OCI-LY7 (cell line): ENCODE data around the gene ABHD1. TPM values are rescaled to one million over a fixed set of nuclear protein-coding genes. Genes with fewer than 3 reads are reported as not detected.

Experiments
- BruUV-seq: library from RNA; stranded (reverse); fragments of 400-500 nt; replicated peaks from 2 replicates; lab custom pipeline; 2021; lab: Mats Ljungman, UMichigan
- CTCF ChIA-PET: fragments of 300-600 bp; sonication (Branson Sonifier 250); formaldehyde crosslinking; loops from one replicate; lab custom pipeline; 2022; ENCODE audit warnings: antibody characterized with exemption; ENCODE audit not compliant: unreplicated experiment; lab: Charles Lee
- POLR2A ChIA-PET: fragments of 300-600 bp; sonication (Branson Sonifier 250); formaldehyde crosslinking; loops from one replicate; lab custom pipeline; 2022; ENCODE audit warnings: antibody characterized with exemption; lab: Charles Lee
- DNase-seq: peaks from one replicate; pipeline ENCODE4 v3.0.0-alpha.2; 2015; ENCODE audit warnings: low spot score
- H2AFZ ChIP-seq: fragments of 200-600 bp; sonication (generic), shearing (Covaris generic); 2 replicates; pipeline ENCODE4 v1.6.1; 2014; ENCODE audit warnings: mild to moderate bottlenecking, antibody characterized with exemption, low read length, moderate library complexity
- H3K27ac ChIP-seq: fragments of 200-600 bp; sonication (generic); 2 replicates; pipeline ENCODE4 v1.5.1; 2014; ENCODE audit warnings: mixed run types, low read depth, mild to moderate bottlenecking, moderate library complexity, low read length, inconsistent platforms; ENCODE audit not compliant: poor library complexity, severe bottlenecking
- H3K36me3 ChIP-seq: fragments of 200-600 bp; sonication (generic); 2 replicates; pipeline ENCODE4 v1.6.1; 2014; ENCODE audit warnings: mild to moderate bottlenecking, antibody characterized with exemption, low read length, moderate library complexity, mixed read lengths; ENCODE audit not compliant: insufficient read depth
- H3K4me1 ChIP-seq: fragments of 200-600 bp; sonication (generic); 2 replicates; pipeline ENCODE4 v1.5.1; 2014; ENCODE audit warnings: mild to moderate bottlenecking, low read length; ENCODE audit not compliant: insufficient read depth, poor library complexity, severe bottlenecking
- H3K4me2 ChIP-seq: fragments of 200-600 bp; sonication (generic); 2 replicates; pipeline ENCODE4 v1.6.1; 2014; ENCODE audit warnings: mild to moderate bottlenecking, low read length
- H3K4me3 ChIP-seq: fragments of 200-600 bp; sonication (generic); 2 replicates; pipeline ENCODE4 v1.5.1; 2014; ENCODE audit warnings: mild to moderate bottlenecking, low read depth, low read length; ENCODE audit not compliant: poor library complexity, severe bottlenecking
- H3K79me2 ChIP-seq: fragments of 200-600 bp; sonication (generic); 2 replicates; pipeline ENCODE4 v1.6.1; 2016; ENCODE audit warnings: low read depth, mild to moderate bottlenecking, low read length, moderate library complexity, mixed read lengths; ENCODE audit not compliant: insufficient read depth
- H3K9me2 ChIP-seq: fragments of 200-600 bp; sonication (generic); 2 replicates; pipeline ENCODE4 v1.6.1; 2016; ENCODE audit warnings: mild to moderate bottlenecking, low read length, mixed read lengths; ENCODE audit not compliant: insufficient read depth
- H3K9me3 ChIP-seq: fragments of 200-600 bp; sonication (generic); 2 replicates; pipeline ENCODE4 v1.6.1; 2014; ENCODE audit warnings: mild to moderate bottlenecking, mixed run types, low read length, mixed read lengths
- H4K20me1 ChIP-seq: fragments of 200-600 bp; sonication (generic); 2 replicates; pipeline ENCODE4 v1.6.1; 2014; ENCODE audit warnings: mild to moderate bottlenecking, antibody characterized with exemption, low read length, moderate library complexity, mixed read lengths; ENCODE audit not compliant: insufficient read depth
- EZH2phosphoT487 ChIP-seq: fragments of 200-600 bp; sonication (generic); IDR thresholded peaks from 2 replicates; pipeline ENCODE4 v1.6.1; 2018; ENCODE audit warnings: low read depth, borderline replicate concordance, mild to moderate bottlenecking, mixed run types, antibody characterized with exemption, low read length, moderate library complexity, mixed read lengths
- intact Hi-C: fragments of 100-400 bp; cut with micrococcal nuclease; formaldehyde crosslinking; loops from one replicate; pipeline ENCODE4 v1.10.0; 2022; ENCODE audit not compliant: unreplicated experiment
- total RNA-seq, 2 experiments: library from RNA; depleted of rRNA in 1 of 2; stranded (reverse); fragments of >200 nt in 1 of 2; shearing (Covaris generic) in 1 of 2; gene quantifications; 2 replicates each; pipeline ENCODE4 v1.2.3, GENCODE V29; 2014 to 2022
- TF ChIP-seq, protein P1 (sequence below): fragments of 200-600 bp; sonication (generic); conservative IDR thresholded peaks from 2 replicates; pipeline ENCODE4 v1.5.1; 2014; ENCODE audit warnings: mild to moderate bottlenecking, antibody characterized with exemption, low read length, moderate library complexity, mixed read lengths

The ABHD1 gene
- total RNA-seq, 2 experiments from 2014 or later, result not detected

DNA sequence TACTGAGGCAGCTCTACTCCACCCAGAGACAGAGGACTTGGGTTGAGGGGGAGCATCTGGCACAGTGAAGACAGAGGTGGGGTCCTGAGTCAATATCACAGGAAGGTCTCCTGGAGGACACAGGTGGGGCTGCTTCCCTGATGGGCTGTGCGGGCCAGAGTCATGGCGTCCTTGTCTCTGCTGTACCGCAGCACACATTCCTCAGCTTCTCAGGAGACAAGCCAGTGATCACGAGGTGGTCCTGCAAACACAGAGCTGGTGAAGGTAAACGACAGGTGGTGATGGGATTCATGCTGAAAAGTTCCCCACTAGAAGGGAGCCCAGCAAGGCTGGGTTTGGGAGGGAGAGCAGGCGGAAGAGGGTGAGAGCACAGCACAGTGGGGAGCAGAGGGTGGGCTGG, 34.9 kb downstream of the ABHD1 start:
- DNase-seq, result no peak
- BruUV-seq, result no TSS peak
- Histone ChIP-seq H3K4me1 (peaks cover 31% of the 10 kb centered on the region), H3K9me3 (peaks cover 13% of the 10 kb centered on the region; the same call in 1 of the 2 replicates), H3K36me3 (peaks cover 5% of the 10 kb centered on the region; the same call in 1 of the 2 replicates), H2AFZ (no peak overlapping the region), H3K79me2 (no peaks in the 10 kb centered on the region), H3K4me2 (no peak overlapping the region), H3K9me2 (no peaks in the 10 kb centered on the region), H3K27ac (no peak overlapping the region), H3K4me3 (no peak overlapping the region), H4K20me1 (no peaks in the 10 kb centered on the region)
- no peak for TF ChIP-seq EZH2phosphoT487
- TF ChIP-seq, protein P1, sequence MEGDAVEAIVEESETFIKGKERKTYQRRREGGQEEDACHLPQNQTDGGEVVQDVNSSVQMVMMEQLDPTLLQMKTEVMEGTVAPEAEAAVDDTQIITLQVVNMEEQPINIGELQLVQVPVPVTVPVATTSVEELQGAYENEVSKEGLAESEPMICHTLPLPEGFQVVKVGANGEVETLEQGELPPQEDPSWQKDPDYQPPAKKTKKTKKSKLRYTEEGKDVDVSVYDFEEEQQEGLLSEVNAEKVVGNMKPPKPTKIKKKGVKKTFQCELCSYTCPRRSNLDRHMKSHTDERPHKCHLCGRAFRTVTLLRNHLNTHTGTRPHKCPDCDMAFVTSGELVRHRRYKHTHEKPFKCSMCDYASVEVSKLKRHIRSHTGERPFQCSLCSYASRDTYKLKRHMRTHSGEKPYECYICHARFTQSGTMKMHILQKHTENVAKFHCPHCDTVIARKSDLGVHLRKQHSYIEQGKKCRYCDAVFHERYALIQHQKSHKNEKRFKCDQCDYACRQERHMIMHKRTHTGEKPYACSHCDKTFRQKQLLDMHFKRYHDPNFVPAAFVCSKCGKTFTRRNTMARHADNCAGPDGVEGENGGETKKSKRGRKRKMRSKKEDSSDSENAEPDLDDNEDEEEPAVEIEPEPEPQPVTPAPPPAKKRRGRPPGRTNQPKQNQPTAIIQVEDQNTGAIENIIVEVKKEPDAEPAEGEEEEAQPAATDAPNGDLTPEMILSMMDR, result no peak
- intact Hi-C loops, result no loop called here
- CTCF ChIA-PET, result no interaction called here
- POLR2A ChIA-PET, result interaction anchor here (1.1 kb wide), 1 partner anchor 16 kb away, joined by 5 read pairs; no protein-coding TSS in a partner anchor

DNA sequence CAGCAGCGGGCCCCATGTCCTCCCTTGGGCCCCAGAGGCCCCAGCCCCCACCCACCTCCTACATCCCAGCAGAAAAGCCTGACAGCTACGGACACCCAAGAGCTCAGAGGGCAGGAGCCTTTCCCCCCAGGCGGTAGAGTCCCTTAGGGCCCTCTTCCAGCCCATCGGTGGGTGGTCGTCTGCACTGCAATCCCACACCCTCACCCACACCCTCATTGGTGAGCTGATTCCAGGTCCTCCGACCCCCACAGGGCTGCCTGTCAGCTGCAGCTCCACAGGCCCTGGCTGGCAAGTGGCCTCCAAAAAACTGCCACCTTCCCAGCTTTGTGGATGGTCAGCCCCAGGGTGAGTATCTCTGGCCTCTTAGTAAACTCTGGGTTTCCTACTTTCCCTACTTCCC, 35.7 kb downstream of the ABHD1 start:
- no TSS peak for BruUV-seq
- ChIA-PET POLR2A (interaction anchor here (0.6 to 1.1 kb wide), 2 partner anchors 15 to 25 kb away, joined by 4 to 5 read pairs; partner anchors contain the start of gene PREB), CTCF (no interaction called here)
- intact Hi-C loops, result no loop called here
- Histone ChIP-seq H3K79me2 (no peaks in the 10 kb centered on the region), H4K20me1 (no peaks in the 10 kb centered on the region), H3K4me3 (no peak overlapping the region), H3K4me2 (no peak overlapping the region), H3K9me3 (peaks cover 13% of the 10 kb centered on the region; the same call in 1 of the 2 replicates), H3K9me2 (no peaks in the 10 kb centered on the region), H3K4me1 (peaks cover 34% of the 10 kb centered on the region), H2AFZ (no peak overlapping the region), H3K27ac (no peak overlapping the region), H3K36me3 (peaks cover 5% of the 10 kb centered on the region; the same call in 1 of the 2 replicates)
- TF ChIP-seq, protein P1, result no peak
- no peak for TF ChIP-seq EZH2phosphoT487
- no peak for DNase-seq

DNA sequence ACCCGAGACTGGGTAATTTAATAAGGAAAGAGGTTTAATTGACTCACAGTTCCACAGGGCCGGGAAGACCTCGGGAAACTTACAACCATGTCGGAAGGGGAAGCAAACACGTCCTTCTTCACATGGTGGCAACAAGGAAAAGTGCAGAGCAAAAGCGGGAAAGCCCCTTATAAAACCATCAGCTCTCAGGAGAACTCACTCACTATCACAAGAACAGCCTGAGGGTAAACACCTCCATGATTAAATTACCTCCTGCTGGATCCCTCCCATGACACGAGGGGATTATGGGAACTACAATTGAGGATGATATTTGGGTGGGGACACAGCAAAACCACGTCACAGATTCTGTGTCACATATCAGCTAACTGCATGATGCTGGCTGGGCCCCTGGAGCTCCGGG, 36.6 kb downstream of the ABHD1 start:
- Histone ChIP-seq H4K20me1 (no peaks in the 10 kb centered on the region), H3K36me3 (peaks cover 5% of the 10 kb centered on the region; the same call in 1 of the 2 replicates), H3K4me3 (no peak overlapping the region), H3K4me2 (no peak overlapping the region), H3K4me1 (peaks cover 43% of the 10 kb centered on the region), H3K9me3 (peaks cover 13% of the 10 kb centered on the region; the same call in 1 of the 2 replicates), H3K27ac (no peak overlapping the region), H2AFZ (no peak overlapping the region), H3K79me2 (no peaks in the 10 kb centered on the region), H3K9me2 (no peaks in the 10 kb centered on the region)
- ChIA-PET CTCF (no interaction called here), POLR2A (interaction anchor here (1.7 kb wide), 1 partner anchor 11 kb away, joined by 4 read pairs; the partner anchor contains the start of gene TCF23)
- BruUV-seq, result no TSS peak
- TF ChIP-seq, protein P1, result no peak
- no peak for TF ChIP-seq EZH2phosphoT487
- intact Hi-C loops, result no loop called here
- no peak for DNase-seq
